Neural progenitor cell (in vitro differentiated cells): Measurements from ENCODE around the gene HUS1B. TPM values are rescaled to one million over a fixed set of nuclear protein-coding genes. Genes with fewer than 3 reads are reported as not detected.

Source experiments
- DNase-seq: peaks from one replicate; pipeline ENCODE4 v3.0.0-alpha.2; 2016; ENCODE audit warnings: low spot score
- H2AFZ ChIP-seq: fragments of 200-600 bp; sonication (generic); replicated peaks from 2 replicates; pipeline ENCODE4 v1.6.1; 2016; ENCODE audit warnings: antibody characterized with exemption
- H3F3A ChIP-seq: fragments of 200-600 bp; sonication (generic); 2 replicates; pipeline ENCODE4 v1.6.1; 2016; ENCODE audit warnings: antibody characterized with exemption, low read depth
- H3K27ac ChIP-seq: fragments of 200-600 bp; sonication (generic); 2 replicates; pipeline ENCODE4 v1.5.1; 2016; ENCODE audit warnings: mild to moderate bottlenecking
- H3K27me3 ChIP-seq: fragments of 200-600 bp; sonication (generic); 2 replicates; pipeline ENCODE4 v1.6.1; 2016; ENCODE audit warnings: mild to moderate bottlenecking, moderate library complexity
- H3K36me3 ChIP-seq: fragments of 200-600 bp; sonication (generic); 2 replicates; pipeline ENCODE4 v1.5.1; 2016
- H3K4me1 ChIP-seq: fragments of 200-600 bp; sonication (generic); 2 replicates; pipeline ENCODE4 v1.6.1; 2016; ENCODE audit warnings: mixed run types
- H3K4me2 ChIP-seq: fragments of 200-600 bp; sonication (generic); 2 replicates; pipeline ENCODE4 v1.6.1; 2016
- H3K4me3 ChIP-seq: fragments of 200-600 bp; sonication (generic); 2 replicates; pipeline ENCODE4 v1.5.1; 2016
- H3K79me2 ChIP-seq: fragments of 200-600 bp; sonication (generic); 2 replicates; pipeline ENCODE4 v1.6.1; 2016; ENCODE audit warnings: low read depth
- H3K9ac ChIP-seq: fragments of 200-600 bp; sonication (generic); 2 replicates; pipeline ENCODE4 v1.6.1; 2016
- H3K9me3 ChIP-seq: fragments of 200-600 bp; sonication (generic); 2 replicates; pipeline ENCODE4 v1.5.1; 2016; ENCODE audit warnings: low read depth
- H4K20me1 ChIP-seq: fragments of 200-600 bp; sonication (generic); 2 replicates; pipeline ENCODE4 v1.6.1; 2016; ENCODE audit warnings: low read depth
- H3K27ac Mint-ChIP-seq: 3 replicates; pipeline ENCODE4 v1.8.0; 2021; ENCODE audit warnings: mixed read lengths
- H3K27me3 Mint-ChIP-seq: 2 replicates; pipeline ENCODE4 v1.8.0; 2022; ENCODE audit warnings: low read depth, mild to moderate bottlenecking, inconsistent platforms, moderate library complexity, mixed read lengths; ENCODE audit not compliant: insufficient read depth
- H3K36me3 Mint-ChIP-seq: 3 replicates; pipeline ENCODE4 v1.8.0; 2021; ENCODE audit warnings: mixed read lengths
- H3K4me1 Mint-ChIP-seq: 3 replicates; pipeline ENCODE4 v1.8.0; 2021; ENCODE audit warnings: mixed read lengths
- H3K4me3 Mint-ChIP-seq: 3 replicates; pipeline ENCODE4 v1.8.0; 2021; ENCODE audit warnings: mild to moderate bottlenecking, moderate library complexity, mixed read lengths
- H3K9me3 Mint-ChIP-seq: 3 replicates; pipeline ENCODE4 v1.8.0; 2020; ENCODE audit warnings: mixed read lengths
- EZH2 ChIP-seq: fragments of 200-600 bp; sonication (generic); IDR thresholded peaks from 2 replicates; pipeline ENCODE4 v1.6.1; 2017; ENCODE audit warnings: antibody characterized with exemption, mild to moderate bottlenecking, moderate library complexity
- EZH2phosphoT487 ChIP-seq: fragments of 200-600 bp; sonication (generic); IDR thresholded peaks from 2 replicates; pipeline ENCODE4 v1.6.1; 2017; ENCODE audit warnings: antibody characterized with exemption
- total RNA-seq: library from RNA; depleted of rRNA; stranded (reverse); fragments of >200 nt; gene quantifications from 2 replicates; pipeline ENCODE4 v1.2.3, GENCODE V29; 2015; ENCODE audit warnings: low replicate concordance
- TF ChIP-seq, protein P1 (sequence below): fragments of 200-600 bp; sonication (generic); IDR thresholded peaks from 2 replicates; pipeline ENCODE4 v1.5.1; 2017; ENCODE audit warnings: antibody characterized with exemption, mild to moderate bottlenecking

The HUS1B gene
- total RNA-seq, 1 donor from 2014 or later: not detected

DNA sequence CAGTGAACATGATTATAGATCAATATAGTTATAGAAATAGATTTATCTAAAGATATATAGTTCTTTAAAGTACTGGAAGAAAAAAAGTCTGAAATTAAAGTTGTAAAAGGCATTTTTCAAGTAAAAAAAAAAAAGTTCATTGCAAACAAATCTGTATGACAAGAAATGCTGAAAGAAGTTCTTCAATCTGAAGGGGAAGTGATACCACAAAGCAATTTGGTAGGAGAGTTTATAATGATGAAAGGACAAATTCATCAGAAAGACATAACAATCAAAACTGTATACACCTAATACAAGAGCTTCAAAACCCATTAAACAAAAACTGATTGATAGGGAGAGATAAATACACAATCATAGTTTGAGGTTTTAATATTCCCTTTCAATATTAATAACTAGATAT is 14.1 kb downstream of the HUS1B start:
- H3K4me1 Mint-ChIP-seq: no peaks in the 10 kb centered on the region
- H3K27ac Mint-ChIP-seq: no peak overlapping the region
- no peaks in the 10 kb centered on the region for H3K9me3 ChIP-seq
- peaks cover 9% of the 10 kb centered on the region for H3K9me3 Mint-ChIP-seq
- H3K36me3 Mint-ChIP-seq: no peaks in the 10 kb centered on the region
- H3K36me3 ChIP-seq: no peaks in the 10 kb centered on the region
- H3K4me1 ChIP-seq: no peaks in the 10 kb centered on the region
- H3F3A ChIP-seq: no peaks in the 10 kb centered on the region
- H3K9ac ChIP-seq: no peak overlapping the region
- no peak for TF ChIP-seq EZH2phosphoT487
- TF ChIP-seq, protein P1, sequence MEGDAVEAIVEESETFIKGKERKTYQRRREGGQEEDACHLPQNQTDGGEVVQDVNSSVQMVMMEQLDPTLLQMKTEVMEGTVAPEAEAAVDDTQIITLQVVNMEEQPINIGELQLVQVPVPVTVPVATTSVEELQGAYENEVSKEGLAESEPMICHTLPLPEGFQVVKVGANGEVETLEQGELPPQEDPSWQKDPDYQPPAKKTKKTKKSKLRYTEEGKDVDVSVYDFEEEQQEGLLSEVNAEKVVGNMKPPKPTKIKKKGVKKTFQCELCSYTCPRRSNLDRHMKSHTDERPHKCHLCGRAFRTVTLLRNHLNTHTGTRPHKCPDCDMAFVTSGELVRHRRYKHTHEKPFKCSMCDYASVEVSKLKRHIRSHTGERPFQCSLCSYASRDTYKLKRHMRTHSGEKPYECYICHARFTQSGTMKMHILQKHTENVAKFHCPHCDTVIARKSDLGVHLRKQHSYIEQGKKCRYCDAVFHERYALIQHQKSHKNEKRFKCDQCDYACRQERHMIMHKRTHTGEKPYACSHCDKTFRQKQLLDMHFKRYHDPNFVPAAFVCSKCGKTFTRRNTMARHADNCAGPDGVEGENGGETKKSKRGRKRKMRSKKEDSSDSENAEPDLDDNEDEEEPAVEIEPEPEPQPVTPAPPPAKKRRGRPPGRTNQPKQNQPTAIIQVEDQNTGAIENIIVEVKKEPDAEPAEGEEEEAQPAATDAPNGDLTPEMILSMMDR: no peak
- TF ChIP-seq EZH2: no peak
- no peaks in the 10 kb centered on the region for H3K27me3 ChIP-seq
- no peak overlapping the region for H3K4me3 Mint-ChIP-seq
- H3K27me3 Mint-ChIP-seq: no peaks in the 10 kb centered on the region
- H2AFZ ChIP-seq: no peak overlapping the region
- no peaks in the 10 kb centered on the region for H4K20me1 ChIP-seq
- H3K4me3 ChIP-seq: no peak overlapping the region
- peaks cover 31% of the 10 kb centered on the region for H3K79me2 ChIP-seq
- DNase-seq: no peak
- H3K27ac ChIP-seq: no peak overlapping the region
- H3K4me2 ChIP-seq: no peak overlapping the region

GRCh38 chr6:641225-641985 is 15.5 kb downstream of the HUS1B start:
- H3K36me3 Mint-ChIP-seq: peaks cover 4% of the 10 kb centered on the region
- no peak overlapping the region for H3K4me3 ChIP-seq
- TF ChIP-seq, protein P1: no peak
- TF ChIP-seq EZH2: no peak
- no peak for TF ChIP-seq EZH2phosphoT487
- H3K27ac ChIP-seq: no peak overlapping the region
- no peak overlapping the region for H3K4me3 Mint-ChIP-seq
- peaks cover 31% of the 10 kb centered on the region for H3K79me2 ChIP-seq
- no peaks in the 10 kb centered on the region for H3K27me3 ChIP-seq
- no peaks in the 10 kb centered on the region for H3F3A ChIP-seq
- H3K9me3 Mint-ChIP-seq: peaks cover 9% of the 10 kb centered on the region
- H3K36me3 ChIP-seq: no peaks in the 10 kb centered on the region
- H3K9me3 ChIP-seq: no peaks in the 10 kb centered on the region
- no peak overlapping the region for H3K9ac ChIP-seq
- no peak overlapping the region for H3K27ac Mint-ChIP-seq
- no peaks in the 10 kb centered on the region for H3K4me1 ChIP-seq
- no peaks in the 10 kb centered on the region for H3K27me3 Mint-ChIP-seq
- H3K4me2 ChIP-seq: no peak overlapping the region
- no peak overlapping the region for H2AFZ ChIP-seq
- no peak for DNase-seq
- no peaks in the 10 kb centered on the region for H4K20me1 ChIP-seq
- peaks cover 2% of the 10 kb centered on the region for H3K4me1 Mint-ChIP-seq

GRCh38 chr6:636488-636887 is 20.4 kb downstream of the HUS1B start:
- no peak overlapping the region for H2AFZ ChIP-seq
- Mint-ChIP-seq H3K9me3 (peaks cover under 1% of the 10 kb centered on the region), H3K4me3 (no peak overlapping the region), H3K36me3 (peaks cover 11% of the 10 kb centered on the region), H3K4me1 (peaks cover 2% of the 10 kb centered on the region), H3K27me3 (no peaks in the 10 kb centered on the region), H3K27ac (no peak overlapping the region)
- DNase-seq: no peak
- no peak overlapping the region for H3K4me2 ChIP-seq
- H3K4me1 ChIP-seq: no peaks in the 10 kb centered on the region
- no peak overlapping the region for H3K27ac ChIP-seq
- H3K4me3 ChIP-seq: no peak overlapping the region
- no peak overlapping the region for H3K9ac ChIP-seq
- H4K20me1 ChIP-seq: no peaks in the 10 kb centered on the region
- no peaks in the 10 kb centered on the region for H3K9me3 ChIP-seq
- H3F3A ChIP-seq: no peaks in the 10 kb centered on the region
- no peaks in the 10 kb centered on the region for H3K36me3 ChIP-seq
- TF ChIP-seq EZH2phosphoT487: no peak
- TF ChIP-seq, protein P1: no peak
- peaks cover 4% of the 10 kb centered on the region for H3K79me2 ChIP-seq
- no peaks in the 10 kb centered on the region for H3K27me3 ChIP-seq
